ENCODE measurements around the gene DHFR2.
"Not testable (repeated sequence)": the region's sequence is repeated elsewhere in the genome, so short reads cannot be mapped to it uniquely, and the experiment has no call there.

Gene DHFR2

DNA sequence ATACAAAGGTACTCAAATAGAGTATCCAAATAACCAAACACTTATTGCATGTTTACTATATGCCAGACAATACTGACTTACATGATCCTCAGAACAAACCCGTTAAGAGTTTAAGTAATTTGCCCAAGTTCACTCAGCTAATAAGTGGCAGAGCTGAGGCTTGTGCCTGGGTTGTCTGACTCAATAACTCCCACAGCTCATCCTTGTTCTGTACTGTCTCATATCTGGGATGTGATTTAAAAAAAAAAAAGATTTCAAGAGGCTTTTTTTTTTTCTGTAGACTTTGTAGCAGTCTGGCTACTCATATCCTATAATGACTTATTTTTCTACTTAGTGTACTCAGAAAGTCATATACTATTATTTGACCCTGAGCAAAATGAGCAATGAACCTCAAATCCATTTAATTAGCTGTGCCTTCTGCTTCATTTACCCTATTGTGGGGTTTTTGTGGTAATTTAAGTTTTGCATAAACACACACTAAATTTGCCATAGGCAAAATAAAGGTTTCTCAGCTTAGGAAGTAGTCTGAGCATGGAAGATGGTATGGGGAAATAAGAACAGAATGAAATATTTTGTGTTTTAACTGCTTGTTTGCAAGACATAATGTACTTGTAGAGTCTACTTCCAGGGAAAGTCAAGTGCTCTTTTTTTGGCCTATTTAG lies 3.2 kb upstream of the DHFR2 start:
- no peak for DNase-seq (ENCODE audit: low read depth in 2 of 3, low spot score in 2 of 3)

DNA sequence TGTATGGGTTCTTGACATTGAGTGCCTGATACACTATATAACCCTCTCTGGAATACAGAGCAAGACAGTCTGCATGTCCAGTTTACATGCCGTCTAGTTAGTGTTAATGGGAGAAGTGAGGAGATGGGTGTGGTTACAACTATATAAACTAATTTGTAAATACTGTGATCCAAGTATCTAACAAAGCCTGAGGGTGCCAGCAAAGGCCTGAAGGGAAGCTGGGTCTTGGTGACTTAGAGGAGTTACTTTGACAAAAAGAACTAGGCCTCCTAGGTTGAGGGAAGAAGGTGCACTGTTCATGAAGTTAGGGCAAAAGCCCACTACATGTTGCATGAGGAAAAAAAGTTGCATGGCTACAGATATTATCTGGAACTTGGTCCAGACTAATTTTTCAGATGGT lies 2.4 kb upstream of the DHFR2 start:
- no peak for DNase-seq (ENCODE audit: low read depth in 2 of 3, low spot score in 2 of 3)

GRCh38 chr3:94064243-94064860 lies 1.6 kb upstream of the DHFR2 start:
- DNase-seq (ENCODE audit: low read depth in 2 of 3, low spot score in 2 of 3), result no peak

- DNase-seq (ENCODE audit: low read depth in 2 of 3, low spot score in 2 of 3), result no peak
Measured at GRCh38 chr3:94063496-94064119, 892 bp upstream of the DHFR2 start.

DNA sequence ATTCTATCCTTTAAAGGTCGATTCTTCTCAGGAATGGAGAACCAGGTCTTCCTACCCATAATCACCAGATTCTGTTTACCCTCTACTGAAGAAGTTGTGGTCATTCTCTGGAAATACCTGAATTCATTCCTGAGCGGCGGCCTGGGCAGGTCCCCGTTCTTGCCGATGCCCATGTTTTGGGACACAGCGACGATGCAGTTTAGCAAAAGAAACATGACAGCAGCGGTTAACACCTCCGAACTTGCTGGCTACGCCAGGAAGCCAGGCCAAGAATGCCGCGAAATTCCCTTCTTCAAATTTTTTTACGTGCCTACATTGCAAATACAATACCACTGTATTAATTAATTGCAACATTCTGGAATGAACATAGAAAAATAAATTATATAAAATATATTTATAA lies 1.4 kb downstream of the DHFR2 start:
- DNase-seq (ENCODE audit: low read depth in 2 of 3, low spot score in 2 of 3), result no peak

DNA sequence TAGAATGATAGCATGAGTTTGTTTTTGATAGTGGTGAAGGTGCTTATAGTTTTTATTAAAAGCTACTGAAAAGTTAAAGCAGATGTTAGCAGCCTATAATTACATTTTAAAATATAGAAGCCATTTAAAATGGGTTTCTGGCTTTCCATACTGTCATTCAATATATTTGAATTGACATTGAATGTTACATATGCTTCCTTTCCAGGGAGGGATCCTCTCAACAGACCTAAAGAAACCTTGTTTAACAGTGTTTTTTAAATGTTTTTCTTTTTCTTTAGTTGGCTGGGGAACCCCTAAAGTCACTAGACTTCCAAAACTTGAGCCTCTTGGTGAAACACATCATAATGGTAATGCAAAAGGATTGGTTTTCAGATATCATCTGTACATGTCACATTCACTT lies 12.2 kb downstream of the DHFR2 start:
- no peak for DNase-seq (ENCODE audit: low read depth in 2 of 3, low spot score in 2 of 3)

- DNase-seq (ENCODE audit: low read depth in 2 of 3, low spot score in 2 of 3), result no peak
Measured at GRCh38 chr3:94049267-94049666, 13.4 kb downstream of the DHFR2 start.

GRCh38 chr3:94046533-94046932 lies 16.2 kb downstream of the DHFR2 start:
- DNase-seq (ENCODE audit: low read depth in 2 of 3, low spot score in 2 of 3), result no peak

GRCh38 chr3:94044100-94044936 lies 18.4 kb downstream of the DHFR2 start:
- not testable (repeated sequence) for DNase-seq (ENCODE audit: low read depth in 2 of 3, low spot score in 2 of 3)

DNA sequence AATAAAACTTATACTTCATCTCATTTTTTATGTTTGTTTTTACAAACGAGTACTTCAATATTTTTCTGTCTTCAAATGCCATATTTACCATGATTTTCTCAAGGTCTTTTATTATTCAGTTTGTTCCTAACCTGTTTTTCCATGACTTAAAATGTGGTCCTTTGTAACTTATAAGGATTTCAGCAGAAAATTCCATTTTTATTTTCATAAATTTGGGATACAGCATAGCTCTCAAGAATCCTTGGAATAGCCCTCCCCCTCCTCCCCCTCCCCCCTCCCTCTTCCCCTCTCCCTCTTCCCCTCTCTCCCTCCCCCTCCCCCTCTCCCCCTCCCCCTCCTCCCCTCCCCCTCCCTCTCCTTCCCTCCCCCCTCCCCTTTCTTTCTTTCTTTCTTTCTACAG lies 19.4 kb downstream of the DHFR2 start:
- no peak for DNase-seq (ENCODE audit: low read depth in 2 of 3, low spot score in 2 of 3)

GRCh38 chr3:94036909-94037507 lies 25.7 kb downstream of the DHFR2 start:
- no peak for DNase-seq (ENCODE audit: low read depth in 2 of 3, low spot score in 2 of 3)

DNA sequence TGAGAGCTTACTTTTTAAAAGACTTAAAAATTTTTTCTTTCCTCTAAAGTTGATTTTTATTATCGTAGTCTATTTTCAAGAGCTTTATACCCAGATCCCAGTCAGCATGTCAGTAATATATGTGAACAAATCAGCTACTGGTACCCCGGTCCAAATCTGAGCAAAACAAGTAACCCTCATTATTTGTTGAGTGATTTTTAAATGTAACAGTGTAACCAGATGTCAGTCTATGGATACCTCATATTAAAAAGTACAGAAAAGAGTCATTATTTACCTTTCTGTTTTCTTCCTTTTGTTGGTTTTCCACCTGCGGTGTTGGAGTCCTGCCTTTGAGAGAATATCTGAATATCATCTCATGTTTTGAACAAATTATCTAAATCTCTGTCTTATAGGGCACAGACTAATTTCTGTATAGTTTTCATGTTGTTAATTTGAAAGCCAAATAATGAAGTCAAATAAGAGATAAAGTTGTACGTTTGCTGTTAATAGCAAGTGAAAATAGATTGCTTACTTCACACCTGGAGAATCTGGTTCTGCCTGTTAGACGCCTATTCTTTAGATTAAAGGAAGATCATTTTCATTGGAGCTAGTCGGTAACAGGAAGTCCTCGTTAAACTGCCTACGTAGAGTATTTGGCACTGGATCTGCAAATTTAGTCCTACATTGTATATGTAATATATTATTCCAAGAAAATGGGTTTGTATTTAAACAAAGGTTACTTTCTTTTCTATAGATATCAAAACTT lies 34.5 kb downstream of the DHFR2 start, which contains the start of gene STX19:
STX19 (minus strand) TSS at position 505 of the 745 bp plus-strand sequence. CDS start 13,328 bp downstream, outside the sequence.
- no peak for DNase-seq (ENCODE audit: low read depth in 2 of 3, low spot score in 2 of 3)

DNA sequence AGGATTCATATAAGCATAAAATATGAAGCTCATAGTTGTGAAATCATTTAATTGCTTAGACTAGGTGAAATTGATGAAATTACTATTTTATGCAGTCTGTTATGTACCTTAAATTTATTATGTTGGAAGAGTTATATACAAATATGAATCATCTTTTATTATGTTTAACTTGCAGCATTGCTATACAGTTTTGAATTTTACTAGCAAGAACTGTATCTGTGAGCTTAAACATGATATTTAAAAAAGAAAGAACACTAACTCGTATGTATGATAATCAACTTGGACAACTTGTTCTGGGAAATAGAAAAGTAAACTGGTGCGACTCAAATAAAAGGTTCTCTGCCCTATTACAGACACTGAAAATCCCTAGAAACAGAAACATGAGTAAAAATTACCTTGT lies 36.1 kb downstream of the DHFR2 start:
- no peak for DNase-seq (ENCODE audit: low read depth in 2 of 3, low spot score in 2 of 3)

DNA sequence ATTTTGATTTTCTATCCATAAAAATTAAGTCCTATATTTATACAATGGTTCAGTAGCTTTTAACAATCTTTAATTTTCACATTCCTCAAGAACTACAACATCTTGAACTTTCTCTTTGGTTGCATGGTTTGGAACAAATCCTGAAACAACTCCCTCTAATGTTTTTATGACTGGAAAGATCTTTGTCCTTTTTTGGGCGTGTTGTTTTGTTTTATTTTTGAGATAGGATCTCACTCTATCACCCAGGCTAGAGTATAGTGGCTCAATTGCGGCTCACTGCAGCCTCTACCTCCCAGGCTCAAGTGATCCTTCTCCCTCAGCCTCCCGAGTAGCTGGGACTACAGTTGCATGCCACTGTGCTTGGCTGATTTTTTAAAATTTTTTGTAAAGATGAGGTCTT lies 38.3 kb downstream of the DHFR2 start:
- DNase-seq (ENCODE audit: low read depth in 2 of 3, low spot score in 2 of 3), result no peak

DNA sequence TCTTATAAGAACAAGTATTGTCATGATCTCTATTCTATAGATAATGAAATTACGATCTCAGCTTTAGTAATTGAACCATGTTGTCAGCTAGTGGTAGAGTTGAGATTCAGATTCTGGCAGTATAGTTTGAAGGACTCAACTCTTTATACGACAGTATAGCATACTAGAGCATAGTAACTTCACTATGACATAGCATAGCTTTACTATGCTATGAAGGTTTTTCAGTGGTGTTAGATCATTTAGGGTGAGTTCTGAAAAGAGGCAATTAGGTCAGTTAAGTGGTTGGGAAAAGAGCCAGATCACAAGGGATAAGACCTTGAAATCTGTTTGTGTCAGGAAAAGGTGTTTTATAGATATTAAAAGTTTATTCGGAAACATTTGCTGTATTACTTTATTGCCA lies 42.4 kb downstream of the DHFR2 start:
- no peak for DNase-seq (ENCODE audit: low read depth in 2 of 3, low spot score in 2 of 3)

- no peak for DNase-seq (ENCODE audit: low read depth in 2 of 3, low spot score in 2 of 3)
Measured at GRCh38 chr3:94019659-94020058, 43.1 kb downstream of the DHFR2 start.

DNA sequence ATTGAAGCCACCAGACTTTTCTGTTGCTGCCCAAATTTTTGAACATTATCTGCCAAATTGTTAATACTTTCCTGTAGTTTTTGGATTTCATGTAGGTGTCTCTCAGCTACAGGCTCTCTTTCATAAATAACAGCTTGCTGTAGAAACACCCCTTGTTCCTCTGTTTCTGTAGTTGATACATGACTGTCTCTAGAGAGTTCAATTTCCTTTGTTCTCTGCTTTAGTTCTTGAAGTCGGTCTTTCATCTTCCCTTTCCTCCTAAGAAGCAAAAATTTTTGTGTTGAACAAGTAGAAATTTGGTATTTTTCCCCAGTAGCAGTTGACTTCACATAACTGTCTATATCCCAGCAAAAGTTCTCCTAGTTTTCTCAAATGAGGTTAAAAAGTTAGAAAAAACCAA lies 47.7 kb downstream of the DHFR2 start:
- DNase-seq (ENCODE audit: low read depth in 2 of 3, low spot score in 2 of 3), result no peak

DNA sequence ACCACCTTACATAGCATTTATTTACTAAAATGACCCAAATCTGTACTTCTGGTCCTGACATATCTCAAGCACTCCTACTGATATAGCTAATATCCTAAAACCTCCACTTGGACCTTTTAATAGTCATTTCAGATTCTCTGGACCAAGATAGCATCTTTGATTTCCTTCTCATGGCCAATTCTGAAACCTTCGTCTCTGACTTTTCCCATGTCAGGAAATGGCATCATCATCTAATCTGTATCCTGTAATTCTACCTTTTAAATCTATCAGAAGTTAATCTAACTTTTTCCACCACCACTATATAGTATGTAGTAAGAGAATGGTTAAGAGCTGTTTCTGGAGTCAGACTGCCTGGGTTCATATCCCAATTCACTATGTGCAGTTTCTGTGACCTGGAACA lies 50.5 kb downstream of the DHFR2 start:
- DNase-seq (ENCODE audit: low read depth in 2 of 3, low spot score in 2 of 3), result no peak

GRCh38 chr3:94011233-94011711 lies 51.4 kb downstream of the DHFR2 start:
- DNase-seq (ENCODE audit: low read depth in 2 of 3, low spot score in 2 of 3), result no peak

- no peak for DNase-seq (ENCODE audit: low read depth in 2 of 3, low spot score in 2 of 3)
Measured at GRCh38 chr3:94009608-94010007, 53.1 kb downstream of the DHFR2 start.
